Bronchial epithelial cell (primary cell): ENCODE data around the gene BTN3A1. TPM values are rescaled to one million over a fixed set of nuclear protein-coding genes. Genes with fewer than 3 reads are reported as not detected.

ENCODE experiments used
- DNase-seq: peaks from one replicate; pipeline ENCODE4 v3.0.0-alpha.2; 2010; ENCODE audit warnings: low read depth
- FAIRE-seq: peaks from 2 replicates; lab custom pipeline; 2011; peaks lifted over from hg19 to GRCh38; lab: Jason Lieb, UNC
- H3K27me3 ChIP-seq: 2 replicates; pipeline ENCODE4 v1.5.1; 2011; ENCODE audit warnings: low read length; ENCODE audit not compliant: control insufficient read depth, insufficient read depth
- H3K36me3 ChIP-seq: 2 replicates; pipeline ENCODE4 v1.5.1; 2011; ENCODE audit warnings: low read length; ENCODE audit not compliant: control insufficient read depth, insufficient read depth
- H3K4me3 ChIP-seq: 2 replicates; pipeline ENCODE4 v1.5.1; 2011; ENCODE audit warnings: mild to moderate bottlenecking, low read depth, low read length, control low read depth
- CTCF ChIP-seq: IDR thresholded peaks from 2 replicates; pipeline ENCODE4 v1.5.1; 2011; ENCODE audit warnings: mild to moderate bottlenecking, moderate library complexity, low read length, control low read depth, inconsistent platforms; ENCODE audit not compliant: insufficient read depth, severe bottlenecking
- total RNA-seq: library from RNA; depleted of rRNA; stranded (reverse); fragments of >200 nt; gene quantifications from 2 replicates; pipeline ENCODE4 v1.2.1, GENCODE V29; 2014

Gene BTN3A1
- total RNA-seq, 1 donor from 2014 or later = 3.9 TPM

GRCh38 chr6:26420688-26421171, 18.7 kb downstream of the BTN3A1 start:
- no peaks in the 10 kb centered on the region for H3K27me3 ChIP-seq
- no peak overlapping the region for H3K4me3 ChIP-seq
- peak; percentile 59 for TF ChIP-seq CTCF
- H3K36me3 ChIP-seq = no peaks in the 10 kb centered on the region
- FAIRE-seq (no peak), DNase-seq (peak; percentile 30)

- Histone ChIP-seq H3K4me3 (peak overlapping the region; percentile 86), H3K36me3 (no peaks in the 10 kb centered on the region), H3K27me3 (no peaks in the 10 kb centered on the region)
- DNase-seq = peak; percentile 89
- no peak for FAIRE-seq
- no peak for TF ChIP-seq CTCF
Observed at GRCh38 chr6:26421259-26422144, 19.4 kb downstream of the BTN3A1 start.

- H3K36me3 ChIP-seq = no peaks in the 10 kb centered on the region
- TF ChIP-seq CTCF = no peak
- DNase-seq (no peak), FAIRE-seq (no peak)
- H3K4me3 ChIP-seq = no peak overlapping the region
- no peaks in the 10 kb centered on the region for H3K27me3 ChIP-seq
Observed at GRCh38 chr6:26422329-26422728, 20.3 kb downstream of the BTN3A1 start.

GRCh38 chr6:26426691-26427450, 24.8 kb downstream of the BTN3A1 start:
- no peak for FAIRE-seq
- TF ChIP-seq CTCF = no peak
- H3K36me3 ChIP-seq = peaks cover 1% of the 10 kb centered on the region

GRCh38 chr6:26427451-26427809, 25.4 kb downstream of the BTN3A1 start:
- DNase-seq (no peak), FAIRE-seq (no peak)
- Histone ChIP-seq H3K36me3 (peaks cover 1% of the 10 kb centered on the region), H3K4me3 (no peak overlapping the region), H3K27me3 (no peaks in the 10 kb centered on the region)
- TF ChIP-seq CTCF = no peak

More at GRCh38 chr6:26426691-26427450, 24.8 kb downstream of the BTN3A1 start:
- no peak overlapping the region for H3K4me3 ChIP-seq
- H3K27me3 ChIP-seq = no peaks in the 10 kb centered on the region
- DNase-seq = no peak
